ENCODE results near the gene CD69. TPM values are rescaled to one million over a fixed set of nuclear protein-coding genes. Genes with fewer than 3 reads are reported as not detected.
"Not testable (repeated sequence)": the region's sequence is repeated elsewhere in the genome, so short reads cannot be mapped to it uniquely, and the experiment has no call there.

Gene CD69
- total RNA-seq, 2 donors from 2014 or later: 126 to 158 TPM

GRCh38 chr12:9719790-9720189 is 40.9 kb downstream of the CD69 start:
- Mint-ChIP-seq H3K4me1 (ENCODE audit: low read depth) (peaks cover 58% of the 10 kb centered on the region), H3K9me3 (peaks cover 0 to 3% of the 10 kb centered on the region in 2 donors), H3K27me3 (ENCODE audit: low read depth) (no peaks in the 10 kb centered on the region), H3K27ac (no peak overlapping the region), H3K36me3 (ENCODE audit: insufficient read depth in 2 of 2) (peaks cover 8 to 9% of the 10 kb centered on the region in 2 donors), H3K4me3 (no peak overlapping the region)
- peak; percentile 89 to 94 for ATAC-seq (replicated peaks in 1 of 2)
- DNase-seq: peak in 1 of 2 donors; percentile 24

GRCh38 chr12:9718968-9719367 is 41.7 kb downstream of the CD69 start:
- DNase-seq: no peak
- no peak overlapping the region for H3K27ac Mint-ChIP-seq
- H3K4me1 Mint-ChIP-seq (ENCODE audit: low read depth): peaks cover 55% of the 10 kb centered on the region
- no peaks in the 10 kb centered on the region for H3K27me3 Mint-ChIP-seq (ENCODE audit: low read depth)
- ATAC-seq (replicated peaks in 1 of 2): no peak
- no peak overlapping the region for H3K4me3 Mint-ChIP-seq
- peaks cover 8 to 9% of the 10 kb centered on the region in 2 donors for H3K36me3 Mint-ChIP-seq (ENCODE audit: insufficient read depth in 2 of 2)
- peaks cover 0 to 3% of the 10 kb centered on the region in 2 donors for H3K9me3 Mint-ChIP-seq

GRCh38 chr12:9717070-9717925 is 43.4 kb downstream of the CD69 start:
- DNase-seq (no peak), ATAC-seq (replicated peaks in 1 of 2) (no peak)
- Mint-ChIP-seq H3K36me3 (ENCODE audit: insufficient read depth in 2 of 2) (peaks cover 4 to 9% of the 10 kb centered on the region in 2 donors), H3K9me3 (peaks cover 0 to 3% of the 10 kb centered on the region in 2 donors), H3K27ac (no peak overlapping the region), H3K27me3 (ENCODE audit: low read depth) (no peaks in the 10 kb centered on the region), H3K4me3 (no peak overlapping the region), H3K4me1 (ENCODE audit: low read depth) (peaks cover 56% of the 10 kb centered on the region)

GRCh38 chr12:9713032-9713558 is 47.6 kb downstream of the CD69 start:
- DNase-seq; H3K27ac Mint-ChIP-seq; H3K9me3 Mint-ChIP-seq; H3K27me3 Mint-ChIP-seq (ENCODE audit: low read depth); H3K4me3 Mint-ChIP-seq: not testable (repeated sequence)
- Mint-ChIP-seq H3K4me1 (ENCODE audit: low read depth) (peaks cover 62% of the 10 kb centered on the region), H3K36me3 (ENCODE audit: insufficient read depth in 2 of 2) (peaks cover 4 to 11% of the 10 kb centered on the region in 2 donors)
- peak; percentile 65 to 84 for ATAC-seq (replicated peaks in 1 of 2)

- DNase-seq (no peak), ATAC-seq (replicated peaks in 1 of 2) (no peak)
- Mint-ChIP-seq H3K9me3 (peaks cover 0 to 3% of the 10 kb centered on the region in 2 donors), H3K36me3 (ENCODE audit: insufficient read depth in 2 of 2) (peaks cover 6 to 14% of the 10 kb centered on the region in 2 donors), H3K27ac (no peak overlapping the region), H3K4me1 (ENCODE audit: low read depth) (peaks cover 77% of the 10 kb centered on the region), H3K27me3 (ENCODE audit: low read depth) (no peaks in the 10 kb centered on the region), H3K4me3 (no peak overlapping the region)
These were observed 49.0 kb downstream of the CD69 start for GRCh38 chr12:9711664-9712063.

GRCh38 chr12:9710584-9711375 is 49.9 kb downstream of the CD69 start:
- Mint-ChIP-seq H3K9me3 (peaks cover 2 to 3% of the 10 kb centered on the region in 2 donors), H3K27ac (no peak overlapping the region), H3K27me3 (ENCODE audit: low read depth) (no peaks in the 10 kb centered on the region), H3K4me3 (no peak overlapping the region), H3K36me3 (ENCODE audit: insufficient read depth in 2 of 2) (peaks cover 10 to 16% of the 10 kb centered on the region in 2 donors), H3K4me1 (ENCODE audit: low read depth) (peaks cover 78% of the 10 kb centered on the region)
- ATAC-seq (replicated peaks in 1 of 2) (no peak), DNase-seq (no peak)

GRCh38 chr12:9708853-9709252 is 51.8 kb downstream of the CD69 start:
- Mint-ChIP-seq H3K9me3 (peaks cover 8 to 9% of the 10 kb centered on the region in 2 donors), H3K4me1 (ENCODE audit: low read depth) (peaks cover 83% of the 10 kb centered on the region), H3K27me3 (ENCODE audit: low read depth) (no peaks in the 10 kb centered on the region), H3K36me3 (ENCODE audit: insufficient read depth in 2 of 2) (peaks cover 14 to 23% of the 10 kb centered on the region in 2 donors), H3K4me3 (peak overlapping the region in 1 of 2 donors; percentile 21), H3K27ac (peak overlapping the region; percentile 95)
- ATAC-seq (replicated peaks in 1 of 2) (no peak), DNase-seq (no peak)

- Mint-ChIP-seq H3K27ac (peak overlapping the region; percentile 95), H3K4me1 (ENCODE audit: low read depth) (peaks cover 75% of the 10 kb centered on the region), H3K4me3 (peak overlapping the region; percentile 73 to 88), H3K27me3 (ENCODE audit: low read depth) (no peaks in the 10 kb centered on the region), H3K36me3 (ENCODE audit: insufficient read depth in 2 of 2) (peaks cover 14 to 23% of the 10 kb centered on the region in 2 donors), H3K9me3 (peaks cover 8 to 9% of the 10 kb centered on the region in 2 donors)
- peak; percentile 66 to 69 for DNase-seq
- ATAC-seq (replicated peaks in 1 of 2): peak; percentile 68 to 72
These were observed 52.6 kb downstream of the CD69 start for GRCh38 chr12:9707864-9708808.

- Mint-ChIP-seq H3K27ac (peak overlapping the region; percentile 95), H3K4me3 (peak overlapping the region; percentile 73 to 88), H3K9me3 (peaks cover 8 to 9% of the 10 kb centered on the region in 2 donors), H3K4me1 (ENCODE audit: low read depth) (peaks cover 76% of the 10 kb centered on the region), H3K36me3 (ENCODE audit: insufficient read depth in 2 of 2) (peaks cover 14 to 23% of the 10 kb centered on the region in 2 donors), H3K27me3 (ENCODE audit: low read depth) (no peaks in the 10 kb centered on the region)
- DNase-seq (peak in 1 of 2 donors; percentile 43), ATAC-seq (replicated peaks in 1 of 2) (peak; percentile 46 to 47)
These were observed 53.3 kb downstream of the CD69 start for GRCh38 chr12:9707356-9707755.

- Mint-ChIP-seq H3K4me1 (ENCODE audit: low read depth) (peaks cover 77% of the 10 kb centered on the region), H3K4me3 (peak overlapping the region; percentile 12 to 61), H3K36me3 (ENCODE audit: insufficient read depth in 2 of 2) (peaks cover 14 to 23% of the 10 kb centered on the region in 2 donors), H3K9me3 (peaks cover 8 to 9% of the 10 kb centered on the region in 2 donors), H3K27ac (peak overlapping the region; percentile 49), H3K27me3 (ENCODE audit: low read depth) (no peaks in the 10 kb centered on the region)
- ATAC-seq (replicated peaks in 1 of 2): no peak
- no peak for DNase-seq
These were observed 54.5 kb downstream of the CD69 start for GRCh38 chr12:9706086-9706685.

GRCh38 chr12:9704561-9704960 is 56.1 kb downstream of the CD69 start:
- Mint-ChIP-seq H3K36me3 (ENCODE audit: insufficient read depth in 2 of 2) (peaks cover 14 to 23% of the 10 kb centered on the region in 2 donors), H3K4me1 (ENCODE audit: low read depth) (peaks cover 81% of the 10 kb centered on the region)
- not testable (repeated sequence) for H3K27me3 Mint-ChIP-seq (ENCODE audit: low read depth); ATAC-seq (replicated peaks in 1 of 2); H3K27ac Mint-ChIP-seq; H3K9me3 Mint-ChIP-seq; H3K4me3 Mint-ChIP-seq; DNase-seq
